HT1080 (cell line): Measurements from ENCODE around the gene ZIC5. TPM values are rescaled to one million over a fixed set of nuclear protein-coding genes. Genes with fewer than 3 reads are reported as not detected.

ENCODE experiments used
- DNase-seq: peaks from one replicate; pipeline ENCODE4 v3.0.0-alpha.2; 2015; ENCODE audit warnings: low read depth
- total RNA-seq: library from RNA; depleted of rRNA; stranded (reverse); fragments of >200 nt; shearing (Covaris generic); gene quantifications from 2 replicates; pipeline ENCODE4 v1.2.3, GENCODE V29; 2014

The ZIC5 gene
- total RNA-seq, 1 experiment from 2014 or later: 1.8 TPM

DNA sequence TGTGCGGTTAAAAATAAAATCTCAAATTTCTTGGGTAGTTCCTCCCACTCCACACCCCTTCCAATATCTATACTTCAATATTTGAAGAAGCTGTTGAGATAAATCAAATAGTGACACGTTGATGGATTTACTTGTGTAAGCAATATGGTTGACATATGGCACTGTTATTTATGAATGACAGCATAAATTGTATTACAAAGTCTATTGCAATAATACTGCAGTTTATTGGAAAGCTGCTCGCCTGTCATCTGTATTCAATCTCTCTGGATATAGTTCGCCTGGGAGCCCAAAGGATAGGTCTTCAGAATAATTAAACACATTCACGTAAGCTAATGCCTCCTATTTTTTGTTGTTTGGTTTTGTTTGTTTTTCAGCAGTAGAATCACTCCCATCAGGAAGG, 5.0 kb upstream of the ZIC5 start:
- DNase-seq: no peak

DNA sequence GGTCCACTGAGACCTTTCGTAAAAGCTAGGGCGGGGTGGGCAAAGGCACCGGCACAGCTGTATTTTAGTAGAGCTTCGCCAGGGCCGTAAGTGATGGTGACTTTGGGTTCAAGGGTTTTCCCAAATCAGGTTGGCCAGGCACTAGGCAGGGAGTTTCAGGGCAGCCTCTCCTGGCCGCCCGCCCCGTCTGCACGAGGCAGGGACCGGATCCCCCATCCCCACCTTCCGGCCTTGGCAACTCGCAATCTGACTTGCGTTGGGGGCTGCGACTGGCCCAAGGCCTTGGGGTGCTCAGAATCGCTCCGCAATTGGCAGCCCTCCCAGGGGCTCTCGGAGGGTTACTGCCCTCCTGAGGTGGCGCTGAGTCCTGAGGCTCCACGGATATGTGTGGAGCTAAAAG, 4.1 kb upstream of the ZIC5 start:
- no peak for DNase-seq

DNA sequence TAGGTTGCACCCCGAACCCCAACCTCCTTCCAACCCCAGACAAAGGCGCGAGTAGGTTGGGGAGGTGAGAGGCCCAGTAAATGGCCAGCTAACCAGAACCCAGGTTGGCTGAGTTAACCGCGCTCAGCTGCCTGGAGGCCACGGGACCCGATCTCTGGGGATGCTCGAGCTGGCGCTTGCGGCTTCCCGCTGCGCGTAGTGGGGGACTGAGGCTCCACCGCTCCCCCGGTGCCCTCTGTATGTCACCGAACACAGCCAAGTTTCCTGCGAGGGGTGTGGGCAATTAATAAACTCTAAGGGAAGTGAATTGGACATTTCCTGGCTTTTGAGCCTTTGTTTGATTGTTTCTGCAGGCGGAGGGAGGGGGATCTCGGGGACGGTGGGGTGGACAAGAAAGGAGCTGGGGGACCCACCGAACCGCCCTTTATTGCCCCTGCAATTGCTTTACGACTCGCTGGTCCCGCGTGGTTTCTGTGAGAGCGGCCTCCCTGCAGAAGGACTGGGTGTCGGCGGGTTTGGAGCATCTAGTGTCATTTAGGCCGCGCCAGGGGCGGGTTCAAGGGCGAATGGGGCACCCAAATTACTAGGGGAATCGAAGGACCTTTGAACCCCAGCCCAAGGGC, 3.5 kb upstream of the ZIC5 start:
- DNase-seq: no peak

DNA sequence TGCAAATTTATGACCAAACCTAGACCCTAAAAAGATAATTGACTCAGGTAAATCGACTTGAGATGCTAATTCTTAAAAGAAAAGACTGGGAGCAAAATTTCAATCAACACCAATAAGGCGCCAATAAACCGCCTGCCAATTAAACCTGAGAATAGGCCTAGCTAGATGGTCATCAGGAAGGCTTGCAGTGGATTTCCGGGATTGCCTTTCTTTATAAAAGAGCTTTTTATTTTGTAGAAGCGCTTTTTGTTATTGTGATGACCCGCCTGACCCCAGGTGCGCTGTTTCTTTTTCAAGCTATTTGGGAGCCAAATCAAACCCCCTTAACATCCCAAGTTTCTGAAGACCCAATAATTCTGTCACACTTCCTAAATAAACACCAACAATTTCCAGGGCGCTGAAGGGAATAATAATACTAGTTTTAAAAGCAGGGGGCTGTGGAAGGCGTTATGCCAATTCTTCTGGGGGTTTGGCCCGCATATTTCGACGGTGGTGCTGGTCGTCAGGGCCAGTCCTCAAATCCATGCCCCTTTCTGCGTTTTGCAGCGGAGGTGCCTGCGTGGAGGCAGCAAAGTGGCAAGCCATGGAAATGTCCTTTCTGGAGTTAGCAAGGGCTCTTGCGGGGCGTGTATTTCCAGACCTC, 2.9 kb upstream of the ZIC5 start:
- DNase-seq: no peak

DNA sequence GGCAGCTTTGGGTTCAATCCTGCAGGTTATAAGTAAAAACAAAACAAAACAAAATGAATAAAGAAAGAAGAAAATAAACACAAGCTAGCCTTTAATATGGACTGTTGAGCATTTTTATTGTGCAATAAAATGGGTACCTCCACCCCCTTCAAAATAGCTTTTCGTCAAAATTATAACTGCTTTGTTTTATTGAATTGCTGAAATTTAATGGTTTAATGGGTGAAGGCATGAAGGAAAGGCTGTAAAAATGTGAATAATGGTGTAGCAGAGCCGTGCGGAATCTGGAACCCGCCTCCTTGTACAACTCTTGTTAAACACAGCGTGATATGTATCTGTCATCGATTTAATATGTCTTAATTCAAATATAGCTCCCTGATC, 2.2 kb upstream of the ZIC5 start:
- DNase-seq: no peak

DNA sequence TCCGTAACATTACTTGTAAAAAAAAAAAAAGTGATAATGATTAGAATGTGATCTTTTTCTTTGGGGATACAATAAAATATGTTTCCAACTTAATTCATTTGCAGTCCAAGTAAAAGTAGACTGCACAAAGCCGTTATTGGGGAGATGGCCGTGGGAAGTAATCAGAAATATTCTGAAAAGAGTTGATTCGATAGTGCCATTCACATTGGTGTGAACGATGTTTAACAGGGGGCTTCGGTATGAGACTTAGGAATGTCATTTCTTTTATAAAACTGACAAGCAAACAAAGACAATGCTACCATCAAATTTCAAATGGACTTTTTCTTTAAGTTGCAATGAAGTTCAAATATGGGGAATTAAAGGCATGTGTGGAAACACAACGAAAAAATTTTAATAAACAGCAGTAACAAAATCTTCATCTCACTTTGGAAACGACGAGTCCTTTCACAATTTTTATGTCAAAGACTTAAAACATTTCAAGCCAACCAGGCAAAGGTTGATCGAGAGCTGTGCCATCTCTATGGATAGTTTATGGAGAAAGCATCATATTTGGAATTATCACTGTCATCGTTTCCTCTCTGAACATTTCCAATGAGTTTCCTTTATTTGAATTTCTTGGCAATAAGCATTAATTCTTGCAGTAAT, 1.7 kb upstream of the ZIC5 start:
- no peak for DNase-seq

DNA sequence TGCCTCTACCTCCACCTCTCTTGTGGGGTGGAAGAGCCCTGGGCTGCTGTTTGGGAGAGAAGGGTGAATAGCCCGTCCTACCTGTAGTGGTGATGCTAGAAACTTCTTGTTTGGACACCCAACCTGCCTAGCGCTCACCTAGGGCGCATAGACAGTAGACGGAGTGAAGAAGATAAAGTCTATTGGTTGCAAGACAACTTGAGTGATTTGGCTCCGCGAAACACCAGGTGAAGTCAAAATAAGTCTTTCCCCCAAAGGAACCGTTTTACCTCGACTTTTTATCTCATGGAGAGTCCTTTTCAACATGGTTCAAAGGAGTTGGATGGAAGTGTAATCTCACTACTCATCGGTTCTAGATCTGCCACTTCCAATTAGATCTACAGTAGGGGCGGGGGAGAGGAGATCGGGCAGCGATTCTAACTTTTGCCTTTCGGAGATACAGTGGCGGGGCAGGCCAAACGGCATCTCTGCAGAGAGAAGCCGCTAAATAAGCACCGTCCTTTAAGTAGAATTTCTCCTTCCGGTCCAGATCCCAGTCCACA, 694 bp upstream of the ZIC5 start:
- no peak for DNase-seq

DNA sequence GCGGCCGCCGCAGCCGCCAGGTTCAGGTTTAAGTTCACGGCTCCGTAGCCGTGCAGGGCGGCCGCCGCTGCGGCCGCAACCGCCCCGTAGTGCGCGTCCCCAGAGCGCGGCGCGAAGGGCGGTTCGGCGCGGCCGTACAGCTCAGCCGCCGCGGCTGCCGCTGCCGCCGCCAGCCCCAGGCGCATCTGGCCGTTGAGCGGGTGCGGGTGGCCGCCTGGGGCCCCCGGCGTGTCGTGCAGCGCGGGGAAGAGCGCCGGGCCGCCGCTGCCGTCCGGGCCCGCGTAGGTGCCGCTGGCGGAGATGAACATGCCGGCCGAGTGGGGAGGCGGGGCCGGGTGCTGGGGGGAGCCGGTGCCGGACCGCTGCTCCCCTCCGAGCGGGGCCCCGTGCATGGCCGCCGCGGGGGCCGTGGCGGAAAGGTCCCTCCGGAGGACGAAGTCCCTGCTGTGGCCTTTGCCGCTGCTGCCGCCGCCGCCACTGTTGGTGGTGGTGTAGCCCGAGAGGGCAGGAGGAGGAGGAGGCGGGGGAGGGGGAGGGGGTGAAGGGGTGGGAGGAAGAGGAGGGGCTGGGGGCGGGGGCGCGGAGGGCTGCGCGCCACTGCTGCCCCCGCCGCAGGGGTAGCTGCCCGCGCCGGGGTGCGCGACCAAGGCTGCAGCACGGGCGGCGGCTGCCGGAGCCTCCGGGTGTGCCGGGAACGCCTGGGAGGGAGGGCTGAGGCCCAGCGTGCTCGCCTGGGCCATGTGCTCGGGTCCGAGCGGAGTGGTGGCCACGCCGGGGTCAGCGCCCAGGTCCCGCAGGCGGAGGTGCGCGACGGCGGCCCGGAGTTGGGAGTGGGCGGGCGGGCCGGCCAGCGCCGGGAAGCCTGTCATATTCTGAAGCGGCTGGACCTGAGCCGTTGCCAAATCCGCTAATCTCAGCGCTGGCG, 654 bp downstream of the ZIC5 start:
- DNase-seq: no peak

DNA sequence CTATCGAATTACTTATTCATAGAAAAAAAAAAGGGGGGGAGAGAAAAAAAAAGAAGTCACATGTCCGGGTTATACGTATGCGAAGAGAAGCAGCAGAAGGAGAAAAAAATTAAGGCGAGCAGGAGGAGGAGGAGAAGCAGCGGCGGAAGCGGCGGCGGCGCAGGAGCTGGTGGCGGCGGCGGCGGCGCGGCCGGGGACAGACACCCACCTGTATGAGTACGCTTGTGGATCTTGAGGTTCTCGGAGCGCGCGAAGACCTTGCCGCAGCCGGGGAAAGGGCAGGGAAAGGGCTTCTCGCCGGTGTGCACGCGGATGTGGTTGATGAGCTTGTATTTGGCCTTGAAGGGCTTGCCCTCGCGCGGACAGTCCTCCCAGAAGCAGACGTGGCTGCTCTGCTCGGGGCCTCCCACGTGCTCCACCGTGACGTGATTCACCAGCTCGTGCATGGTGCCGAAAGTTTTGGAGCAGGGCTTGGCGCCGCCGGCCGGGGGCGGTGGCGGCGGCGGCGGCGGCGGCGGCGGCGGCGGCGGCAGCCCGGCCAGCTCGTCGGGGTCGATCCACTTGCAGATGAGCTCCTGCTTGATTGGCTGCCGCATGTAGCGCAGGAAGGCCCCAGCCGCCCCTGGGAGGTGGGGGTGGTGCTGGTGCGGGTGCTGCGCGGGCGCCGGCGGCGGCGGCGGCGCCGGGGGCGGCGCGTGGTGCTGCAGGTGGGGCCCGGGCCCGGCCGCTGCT, 1.5 kb downstream of the ZIC5 start:
- DNase-seq: peak; percentile 55

DNA sequence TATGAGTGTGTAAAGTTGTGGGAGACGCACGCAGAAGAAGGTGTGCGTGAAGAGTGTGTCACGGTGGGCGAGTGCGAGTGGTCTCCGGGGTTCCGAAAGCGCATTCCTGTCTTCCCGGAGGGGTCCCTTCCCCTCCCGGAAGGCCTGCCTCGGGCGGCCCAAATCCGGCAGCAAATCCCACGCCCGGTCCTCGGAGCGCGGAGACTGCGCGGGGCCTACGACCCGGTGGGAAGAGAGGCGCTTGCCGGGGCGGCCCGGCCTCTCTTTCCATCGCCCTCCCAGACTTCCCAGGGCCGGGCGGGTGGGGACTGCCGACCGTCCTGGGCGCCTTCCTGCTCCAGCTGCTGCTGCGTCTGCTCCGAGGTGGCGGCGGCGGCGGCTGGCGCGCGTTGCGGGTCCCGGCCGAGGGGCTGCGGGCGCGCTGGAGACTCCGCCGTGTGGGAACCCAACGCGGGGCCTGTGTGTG, 2.1 kb downstream of the ZIC5 start:
- no peak for DNase-seq

DNA sequence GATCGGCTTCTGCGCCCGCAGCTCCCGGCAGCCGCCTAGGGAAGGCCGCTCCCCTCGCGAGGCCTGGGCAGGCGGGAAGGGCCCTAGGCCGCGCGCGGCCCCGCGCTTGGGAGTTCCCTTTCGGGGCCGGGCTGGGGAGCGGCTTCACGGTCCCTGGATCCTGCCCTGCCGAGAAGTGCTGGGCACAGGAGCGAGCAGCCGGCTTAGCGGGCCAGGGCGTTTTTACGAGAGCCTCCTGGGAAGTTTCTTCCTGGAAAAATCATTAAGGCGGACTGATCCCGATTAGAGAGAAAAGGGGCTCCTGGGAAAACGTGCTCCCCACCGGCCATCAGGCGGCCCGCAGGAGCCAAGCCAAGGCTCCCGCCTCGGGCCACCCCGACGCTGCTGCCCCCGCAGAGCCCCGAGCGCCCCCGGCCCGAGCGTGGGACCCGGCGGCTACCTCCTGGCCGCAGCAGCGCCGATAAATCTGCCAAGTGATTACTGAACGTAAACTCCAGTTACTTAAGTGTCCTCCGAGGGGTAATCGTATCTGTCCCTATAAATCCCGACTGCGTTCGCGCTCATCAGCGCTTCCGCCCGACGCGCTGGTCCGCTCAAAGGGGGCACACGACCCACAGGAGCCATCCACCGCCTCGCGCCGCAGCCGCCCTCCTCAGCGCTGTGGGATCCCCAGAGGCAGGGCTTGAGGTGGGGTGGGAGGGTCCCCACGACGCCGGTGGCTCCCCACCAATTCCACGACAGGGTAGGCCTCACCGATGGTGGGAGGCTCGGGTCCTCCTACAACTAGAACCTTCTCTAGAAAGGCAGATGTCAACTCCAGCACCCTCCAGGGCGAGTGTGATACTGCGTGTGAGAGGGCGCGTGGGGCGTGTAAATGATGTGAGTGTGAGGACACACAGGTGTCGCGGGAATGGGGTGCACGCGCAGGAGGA, 2.8 kb downstream of the ZIC5 start:
- DNase-seq: no peak

DNA sequence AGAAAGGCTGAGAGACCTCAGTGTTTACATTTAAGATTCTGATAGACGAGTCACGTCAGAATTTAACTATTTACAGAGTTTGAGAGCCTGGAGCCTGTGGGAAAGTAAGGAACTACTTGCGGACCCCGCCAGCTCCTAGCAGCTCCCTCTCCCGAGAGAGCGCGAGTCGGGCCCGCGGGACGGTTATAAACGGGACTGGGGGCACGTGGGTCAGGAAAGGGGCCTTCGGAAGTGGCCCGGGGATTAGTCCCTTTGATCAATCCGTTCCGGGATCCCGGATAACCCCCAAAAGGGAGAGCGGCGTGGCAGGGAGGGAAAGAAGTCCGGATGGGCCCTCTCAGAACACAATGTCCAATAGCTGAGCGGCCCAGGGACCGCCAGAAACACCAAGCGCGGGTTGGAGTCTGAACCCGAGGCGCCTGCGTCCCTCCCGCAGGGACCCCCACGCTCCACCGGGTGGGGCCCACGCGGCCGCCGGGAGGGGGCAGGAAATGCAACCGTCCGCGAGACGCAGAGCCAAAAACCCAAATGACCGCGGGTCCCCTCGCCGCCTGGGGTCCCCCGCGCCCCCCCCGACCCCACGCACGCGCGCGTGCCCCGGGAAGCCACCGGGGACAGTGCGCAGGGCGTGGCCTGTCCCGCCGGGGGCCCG, 3.6 kb downstream of the ZIC5 start:
- DNase-seq: no peak

DNA sequence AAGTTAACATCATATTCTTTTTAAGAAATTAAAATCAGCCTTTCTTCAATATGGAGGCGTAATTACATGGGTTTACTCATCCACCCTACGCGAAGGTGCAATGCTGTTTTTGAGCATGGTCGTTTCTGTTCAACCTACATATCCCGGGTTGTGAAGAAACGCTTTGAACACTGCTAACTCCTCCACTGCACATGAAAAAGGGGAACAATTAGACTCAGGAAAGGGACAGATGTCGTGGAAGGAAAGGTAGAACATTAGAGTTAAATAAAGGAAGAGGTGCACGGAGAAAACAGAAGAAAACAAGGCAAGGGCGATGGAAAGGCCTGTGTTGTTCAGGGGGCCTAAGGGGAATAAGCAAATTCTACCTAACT, 4.1 kb downstream of the ZIC5 start:
- DNase-seq: no peak

DNA sequence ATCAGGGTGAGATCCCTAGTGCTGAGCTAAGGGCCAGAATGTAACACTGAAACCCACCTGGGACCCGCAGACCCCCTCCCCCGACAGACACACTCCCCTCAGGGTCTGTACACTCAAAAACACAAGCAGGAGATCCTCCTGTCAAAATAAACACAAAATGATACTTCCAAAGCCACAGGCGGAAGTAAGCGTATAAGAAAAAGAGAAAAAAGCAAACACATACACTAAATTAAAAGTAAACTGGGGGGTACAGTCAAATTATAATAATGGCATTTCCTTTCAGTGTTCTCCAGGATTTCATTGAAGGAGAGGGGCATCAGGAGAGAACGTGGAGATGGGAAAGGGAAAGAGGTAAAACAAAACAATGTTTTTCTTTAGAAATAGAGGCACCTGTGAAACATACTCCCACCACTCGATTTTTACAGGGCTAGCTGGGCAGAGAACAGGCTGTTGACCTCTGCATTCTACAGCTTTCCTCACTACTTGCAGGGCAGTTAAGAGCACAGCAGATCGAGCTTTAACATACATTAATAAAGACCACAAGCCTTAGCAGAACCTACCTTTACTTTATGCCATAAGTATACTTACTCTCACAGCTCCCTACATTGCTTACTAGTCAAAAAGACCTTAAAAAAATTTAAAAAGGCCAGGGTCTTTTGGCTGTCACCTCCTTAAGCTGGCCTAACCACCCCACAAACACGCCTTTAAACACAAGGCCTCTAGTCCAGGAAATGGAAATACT, 5.3 kb downstream of the ZIC5 start:
- no peak for DNase-seq

DNA sequence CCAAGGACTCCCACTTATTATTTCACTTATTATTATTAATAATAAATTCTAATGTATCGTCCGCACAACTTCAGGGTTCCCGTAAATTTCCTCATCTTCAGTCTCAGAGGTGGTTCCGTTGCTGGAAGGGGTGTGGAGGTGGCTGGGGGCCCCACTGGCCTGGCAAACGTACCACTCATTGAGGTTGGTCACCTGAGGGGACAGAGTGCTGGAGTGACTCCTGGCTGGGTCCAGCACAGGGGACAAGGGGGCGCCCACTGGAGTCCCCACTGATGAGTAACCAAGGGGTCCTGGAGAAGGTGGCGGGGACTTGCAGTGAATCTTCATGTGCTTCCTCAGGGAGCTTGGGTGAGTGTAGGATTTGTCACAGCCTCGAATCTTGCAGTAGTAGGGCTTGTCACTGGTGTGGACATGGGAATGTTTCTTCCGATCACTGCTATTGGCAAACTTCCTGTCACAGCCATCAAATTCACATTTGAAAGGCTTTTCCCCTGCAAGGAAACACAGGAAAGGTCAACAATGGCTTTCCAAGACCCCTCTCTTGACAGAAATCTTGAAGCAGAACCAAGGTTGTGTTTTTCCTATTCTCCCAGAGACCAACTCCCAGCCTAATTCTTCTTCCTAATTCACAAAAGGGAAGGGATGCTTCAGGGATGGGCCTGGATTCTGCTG, 6.1 kb downstream of the ZIC5 start:
- no peak for DNase-seq

DNA sequence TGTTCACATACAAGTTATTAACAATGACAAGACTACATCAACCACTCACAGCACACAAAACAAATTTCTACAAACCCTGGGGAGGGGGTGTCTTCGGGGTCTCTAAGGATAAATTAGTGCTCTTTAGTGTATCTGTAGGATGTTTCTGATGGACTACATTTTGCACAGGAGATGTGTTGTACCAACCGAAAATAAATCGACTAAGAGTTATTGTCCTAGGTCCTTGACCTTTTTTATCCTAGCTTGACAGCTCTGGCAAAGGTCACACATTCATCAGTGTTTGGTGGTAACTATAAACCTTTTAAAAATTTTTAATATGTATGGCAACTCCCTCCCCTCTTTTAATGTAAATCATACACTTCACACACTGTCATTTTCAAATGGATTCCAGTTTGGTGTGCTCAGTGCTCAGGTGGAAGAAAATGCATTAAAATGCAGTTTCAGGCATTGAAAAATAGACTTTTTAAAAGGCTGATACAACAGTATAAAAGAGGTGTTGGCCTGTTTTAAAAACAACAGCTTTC, 7.7 kb downstream of the ZIC5 start:
- no peak for DNase-seq

DNA sequence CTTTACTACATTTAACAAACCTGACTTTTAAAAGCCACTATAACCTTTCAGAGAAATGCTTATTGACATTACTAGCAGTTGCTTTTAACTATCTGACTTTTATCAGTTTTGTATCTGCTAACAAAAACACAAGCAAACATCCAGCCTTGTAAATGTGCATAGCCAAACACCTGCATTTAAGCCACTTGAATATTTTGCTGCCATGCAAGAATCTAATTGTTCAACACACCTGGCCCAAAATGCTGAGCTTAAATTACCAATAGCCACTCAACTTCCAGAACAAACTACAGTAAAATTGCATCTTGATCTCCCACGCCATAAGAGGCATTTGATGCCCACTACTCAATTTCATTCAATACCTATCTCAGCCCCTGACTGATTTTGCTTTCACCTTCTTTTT, 9.3 kb downstream of the ZIC5 start:
- DNase-seq: no peak

DNA sequence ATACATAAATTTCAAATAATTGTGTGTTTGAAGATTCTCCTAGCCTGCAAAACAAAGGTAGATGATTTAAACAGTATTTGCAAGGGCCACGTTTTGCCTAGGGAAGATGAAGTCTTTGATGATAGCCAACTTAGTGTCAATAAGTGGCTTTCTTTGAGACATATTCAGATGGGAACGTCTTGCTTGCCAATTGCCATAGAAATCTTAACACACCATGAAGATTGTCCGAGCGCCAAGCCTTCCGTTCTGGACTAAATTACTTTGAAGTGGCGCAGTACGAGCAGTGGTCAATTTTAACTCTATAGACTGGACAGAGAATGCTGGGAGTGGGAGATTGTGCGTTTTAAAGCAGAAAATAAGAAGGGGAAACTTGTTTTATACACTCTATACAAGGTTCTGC, 9.9 kb downstream of the ZIC5 start:
- DNase-seq: no peak
